ENCODE measurements around the gene SGCD.

The SGCD gene

DNA sequence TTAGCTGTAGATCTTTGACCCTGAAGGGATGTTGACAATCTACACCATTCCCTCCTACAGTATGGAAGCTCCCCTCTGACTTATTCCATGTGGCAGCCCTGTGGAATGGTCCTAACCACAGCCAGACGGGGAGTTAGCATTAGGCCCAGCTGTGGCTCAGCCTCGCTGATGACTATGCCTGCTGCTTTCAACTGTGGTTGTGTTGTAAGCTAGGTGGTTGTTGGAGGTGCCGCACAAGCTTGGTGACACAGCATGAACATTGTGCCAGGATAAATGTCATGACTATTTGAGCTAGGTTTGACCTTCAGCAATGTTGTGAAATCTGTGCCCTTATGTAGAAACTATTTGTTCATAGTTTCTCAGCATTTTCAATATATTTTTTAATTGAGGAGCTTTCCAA, 40.6 kb downstream of the SGCD start:
- H3K36me3 ChIP-seq (ENCODE audit: control insufficient read depth, insufficient read depth, low read length) = no peaks in the 10 kb centered on the region
- H3K27ac ChIP-seq (ENCODE audit: low read depth, low read length) = no peak overlapping the region
- no peak overlapping the region for H3K9ac ChIP-seq (ENCODE audit: low read length)
- no peaks in the 10 kb centered on the region for H3K4me1 ChIP-seq (ENCODE audit: control insufficient read depth, insufficient read depth, low read length)
- H3K4me3 ChIP-seq (ENCODE audit: low read length) = no peak overlapping the region
- no peaks in the 10 kb centered on the region for H3K27me3 ChIP-seq (ENCODE audit: control insufficient read depth, insufficient read depth, low read length)

DNA sequence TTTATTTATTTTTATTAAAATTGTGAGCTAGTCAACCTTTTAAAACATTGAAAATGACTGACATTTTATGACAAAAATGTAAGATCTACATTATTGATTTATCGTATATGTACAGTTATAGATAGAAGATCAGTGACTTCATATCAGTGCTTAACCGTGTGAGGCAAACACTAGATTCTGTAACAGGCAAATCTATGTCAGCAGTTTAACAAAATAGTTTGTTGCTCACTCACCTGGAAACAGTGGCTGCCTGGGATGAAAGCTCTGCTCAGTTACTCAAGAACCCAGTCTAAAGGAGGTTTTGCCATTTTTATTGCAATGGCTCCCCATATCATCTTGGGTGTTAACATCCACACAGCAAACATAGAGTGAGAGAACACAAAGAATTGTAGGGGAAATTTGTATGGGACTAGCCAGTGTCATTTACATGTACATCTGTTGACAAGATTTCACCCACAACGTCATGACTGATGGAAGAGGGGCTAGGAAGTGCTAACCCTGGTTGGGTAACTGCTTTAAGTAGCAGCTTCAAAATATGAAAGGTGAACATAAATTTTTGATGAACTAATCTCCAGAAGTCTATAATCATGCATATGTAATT, 49.0 kb downstream of the SGCD start:
- Histone ChIP-seq H3K4me3 (ENCODE audit: low read length) (no peak overlapping the region), H3K9ac (ENCODE audit: low read length) (no peak overlapping the region), H3K36me3 (ENCODE audit: control insufficient read depth, insufficient read depth, low read length) (no peaks in the 10 kb centered on the region), H3K27me3 (ENCODE audit: control insufficient read depth, insufficient read depth, low read length) (no peaks in the 10 kb centered on the region), H3K4me1 (ENCODE audit: control insufficient read depth, insufficient read depth, low read length) (peaks cover 4% of the 10 kb centered on the region), H3K27ac (ENCODE audit: low read depth, low read length) (no peak overlapping the region)

GRCh38 chr5:156376751-156377150, 49.8 kb downstream of the SGCD start:
- H3K27ac ChIP-seq (ENCODE audit: low read depth, low read length) = no peak overlapping the region
- H3K4me1 ChIP-seq (ENCODE audit: control insufficient read depth, insufficient read depth, low read length) = peaks cover 4% of the 10 kb centered on the region
- H3K27me3 ChIP-seq (ENCODE audit: control insufficient read depth, insufficient read depth, low read length) = no peaks in the 10 kb centered on the region
- no peaks in the 10 kb centered on the region for H3K36me3 ChIP-seq (ENCODE audit: control insufficient read depth, insufficient read depth, low read length)
- no peak overlapping the region for H3K4me3 ChIP-seq (ENCODE audit: low read length)
- H3K9ac ChIP-seq (ENCODE audit: low read length) = no peak overlapping the region

GRCh38 chr5:156378159-156378558, 51.2 kb downstream of the SGCD start:
- Histone ChIP-seq H3K27me3 (ENCODE audit: control insufficient read depth, insufficient read depth, low read length) (no peaks in the 10 kb centered on the region), H3K9ac (ENCODE audit: low read length) (no peak overlapping the region), H3K27ac (ENCODE audit: low read depth, low read length) (no peak overlapping the region), H3K4me1 (ENCODE audit: control insufficient read depth, insufficient read depth, low read length) (peaks cover 4% of the 10 kb centered on the region), H3K36me3 (ENCODE audit: control insufficient read depth, insufficient read depth, low read length) (no peaks in the 10 kb centered on the region), H3K4me3 (ENCODE audit: low read length) (no peak overlapping the region)

DNA sequence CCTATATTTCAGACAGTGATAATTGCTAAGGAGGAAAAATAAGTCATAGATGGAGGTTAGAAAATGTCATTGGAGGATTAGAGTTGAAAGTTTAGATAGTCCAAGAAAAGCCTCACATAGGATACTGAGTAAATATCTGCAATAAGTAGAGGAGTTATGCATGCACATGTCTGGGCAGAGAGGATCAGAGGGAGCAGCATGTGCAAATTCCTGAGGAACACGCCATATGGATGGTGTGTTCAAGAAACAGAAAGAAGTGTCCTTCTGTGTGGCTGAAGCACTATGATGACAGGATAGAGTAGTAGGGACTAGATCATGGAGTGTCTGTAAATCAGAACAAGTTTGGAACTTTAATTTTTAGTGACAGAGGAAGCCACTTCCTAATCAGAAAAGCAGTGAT, 52.2 kb downstream of the SGCD start:
- no peaks in the 10 kb centered on the region for H3K27me3 ChIP-seq (ENCODE audit: control insufficient read depth, insufficient read depth, low read length)
- H3K36me3 ChIP-seq (ENCODE audit: control insufficient read depth, insufficient read depth, low read length) = no peaks in the 10 kb centered on the region
- H3K4me1 ChIP-seq (ENCODE audit: control insufficient read depth, insufficient read depth, low read length) = peaks cover 4% of the 10 kb centered on the region
- no peak overlapping the region for H3K9ac ChIP-seq (ENCODE audit: low read length)
- no peak overlapping the region for H3K27ac ChIP-seq (ENCODE audit: low read depth, low read length)
- H3K4me3 ChIP-seq (ENCODE audit: low read length) = no peak overlapping the region

DNA sequence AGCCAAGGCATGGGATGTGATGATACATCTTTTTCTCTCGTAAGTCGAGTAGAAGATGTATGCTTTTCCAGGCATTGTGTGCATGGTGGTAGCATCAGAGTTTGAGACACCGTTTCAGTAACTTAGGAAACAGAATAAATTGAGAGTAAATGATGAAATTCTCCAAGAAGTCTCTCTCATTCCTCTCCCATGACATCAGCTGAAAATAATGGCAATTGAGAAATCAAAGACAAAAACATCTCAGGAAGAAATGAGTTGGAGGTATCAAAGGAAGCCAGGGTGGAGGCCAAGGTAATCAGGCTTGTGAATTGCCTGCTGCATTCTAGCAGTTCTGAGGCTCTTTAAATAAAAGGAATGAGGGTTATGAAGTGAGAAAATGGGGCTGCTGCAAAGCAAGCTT, 53.9 kb downstream of the SGCD start:
- Histone ChIP-seq H3K4me3 (ENCODE audit: low read length) (no peak overlapping the region), H3K27me3 (ENCODE audit: control insufficient read depth, insufficient read depth, low read length) (no peaks in the 10 kb centered on the region), H3K4me1 (ENCODE audit: control insufficient read depth, insufficient read depth, low read length) (peaks cover 4% of the 10 kb centered on the region), H3K9ac (ENCODE audit: low read length) (no peak overlapping the region), H3K36me3 (ENCODE audit: control insufficient read depth, insufficient read depth, low read length) (no peaks in the 10 kb centered on the region), H3K27ac (ENCODE audit: low read depth, low read length) (no peak overlapping the region)

DNA sequence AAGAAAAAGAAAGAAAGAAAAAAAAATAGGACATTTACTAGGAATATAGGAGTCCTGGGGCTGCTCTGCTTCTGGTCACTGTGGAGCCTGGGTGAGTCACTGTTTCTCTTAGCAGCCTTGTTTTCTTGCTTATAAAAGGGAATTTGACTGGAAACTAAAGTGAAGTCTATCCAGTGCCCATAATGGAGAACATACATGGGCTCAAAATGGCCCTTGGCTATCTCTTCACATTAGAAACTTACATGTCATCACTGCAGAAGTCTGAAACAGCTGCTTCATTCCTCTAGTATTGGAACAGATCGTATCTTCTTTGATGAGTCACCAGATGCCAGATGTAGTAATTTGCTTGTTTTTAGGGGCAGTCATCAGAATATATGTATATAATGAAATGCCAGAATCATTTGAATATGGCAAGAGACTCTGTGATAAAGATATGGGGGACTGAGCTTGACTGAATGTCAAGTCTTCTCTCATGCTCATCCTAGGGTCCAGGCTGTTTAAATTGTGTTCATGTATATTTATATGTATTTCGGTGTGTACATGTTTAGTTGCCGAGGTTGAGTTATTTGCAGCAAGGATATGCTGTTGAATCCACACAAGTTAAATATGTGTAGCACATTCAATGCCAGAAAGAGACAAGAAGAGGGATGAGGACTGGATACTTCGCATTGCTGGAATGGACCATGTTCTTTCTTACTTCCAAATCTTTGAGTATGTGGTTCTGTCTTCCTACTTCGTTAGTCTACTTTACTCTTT, 56.7 kb downstream of the SGCD start:
- H3K27ac ChIP-seq (ENCODE audit: low read depth, low read length) = no peak overlapping the region
- H3K4me3 ChIP-seq (ENCODE audit: low read length) = no peak overlapping the region
- no peaks in the 10 kb centered on the region for H3K27me3 ChIP-seq (ENCODE audit: control insufficient read depth, insufficient read depth, low read length)
- peaks cover 4% of the 10 kb centered on the region for H3K4me1 ChIP-seq (ENCODE audit: control insufficient read depth, insufficient read depth, low read length)
- no peak overlapping the region for H3K9ac ChIP-seq (ENCODE audit: low read length)
- no peaks in the 10 kb centered on the region for H3K36me3 ChIP-seq (ENCODE audit: control insufficient read depth, insufficient read depth, low read length)

- H3K27me3 ChIP-seq (ENCODE audit: control insufficient read depth, insufficient read depth, low read length) = no peaks in the 10 kb centered on the region
Measured at GRCh38 chr5:156385416-156385815, 58.5 kb downstream of the SGCD start.

DNA sequence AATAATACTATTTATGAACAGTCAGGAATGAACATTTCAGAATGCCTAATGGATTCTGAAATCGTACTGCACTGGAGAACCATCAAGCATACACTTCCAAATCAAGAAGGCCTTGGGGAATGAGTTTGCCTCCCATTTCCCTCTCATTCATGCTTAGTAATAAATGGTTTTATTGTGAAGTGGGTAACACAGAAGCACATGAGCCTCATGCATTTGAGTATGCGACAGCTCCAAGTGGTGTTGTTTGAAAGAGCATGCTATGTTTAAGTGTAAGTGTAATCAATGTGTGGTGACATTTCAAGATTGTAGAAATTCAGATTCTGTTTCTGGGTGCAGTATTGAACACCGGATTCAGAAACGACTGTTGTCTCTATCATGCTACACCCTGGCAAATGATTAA, 60.0 kb downstream of the SGCD start:
- H3K4me1 ChIP-seq (ENCODE audit: control insufficient read depth, insufficient read depth, low read length) = no peaks in the 10 kb centered on the region
- no peak overlapping the region for H3K4me3 ChIP-seq (ENCODE audit: low read length)
- no peaks in the 10 kb centered on the region for H3K36me3 ChIP-seq (ENCODE audit: control insufficient read depth, insufficient read depth, low read length)

More at GRCh38 chr5:156385416-156385815, 58.5 kb downstream of the SGCD start:
- no peaks in the 10 kb centered on the region for H3K36me3 ChIP-seq (ENCODE audit: control insufficient read depth, insufficient read depth, low read length)
- H3K4me1 ChIP-seq (ENCODE audit: control insufficient read depth, insufficient read depth, low read length) = peaks cover 4% of the 10 kb centered on the region
- no peak overlapping the region for H3K27ac ChIP-seq (ENCODE audit: low read depth, low read length)
- no peak overlapping the region for H3K9ac ChIP-seq (ENCODE audit: low read length)
- no peak overlapping the region for H3K4me3 ChIP-seq (ENCODE audit: low read length)

GRCh38 chr5:156387391-156387790, 60.4 kb downstream of the SGCD start:
- Histone ChIP-seq H3K4me3 (ENCODE audit: low read length) (no peak overlapping the region), H3K36me3 (ENCODE audit: control insufficient read depth, insufficient read depth, low read length) (no peaks in the 10 kb centered on the region), H3K27me3 (ENCODE audit: control insufficient read depth, insufficient read depth, low read length) (no peaks in the 10 kb centered on the region), H3K4me1 (ENCODE audit: control insufficient read depth, insufficient read depth, low read length) (no peaks in the 10 kb centered on the region), H3K9ac (ENCODE audit: low read length) (no peak overlapping the region), H3K27ac (ENCODE audit: low read depth, low read length) (no peak overlapping the region)

More for the DNA sequence above, 60.0 kb downstream of the SGCD start:
- Histone ChIP-seq H3K27me3 (ENCODE audit: control insufficient read depth, insufficient read depth, low read length) (no peaks in the 10 kb centered on the region), H3K27ac (ENCODE audit: low read depth, low read length) (no peak overlapping the region), H3K9ac (ENCODE audit: low read length) (no peak overlapping the region)

DNA sequence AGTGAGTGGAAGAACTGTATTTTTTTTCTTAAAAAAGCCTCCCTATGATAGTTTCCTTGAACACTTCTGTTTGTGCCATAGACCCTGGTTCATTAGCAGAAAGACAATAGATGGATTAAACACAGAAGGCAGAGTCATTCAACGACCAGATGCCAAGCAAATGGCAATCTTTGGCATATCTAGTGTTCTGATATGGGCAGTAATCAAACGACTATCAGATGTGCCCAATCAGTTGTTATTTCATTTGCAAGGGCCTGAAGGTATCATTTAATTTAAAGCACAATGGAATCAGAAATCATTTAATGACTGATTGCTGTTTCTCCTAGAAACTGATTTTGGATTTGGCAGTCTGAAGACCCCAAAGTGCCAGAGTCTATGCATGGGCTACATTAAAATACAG, 61.3 kb downstream of the SGCD start:
- H3K27ac ChIP-seq (ENCODE audit: low read depth, low read length) = no peak overlapping the region

GRCh38 chr5:156391139-156391538, 64.2 kb downstream of the SGCD start:
- no peaks in the 10 kb centered on the region for H3K27me3 ChIP-seq (ENCODE audit: control insufficient read depth, insufficient read depth, low read length)
- H3K4me1 ChIP-seq (ENCODE audit: control insufficient read depth, insufficient read depth, low read length) = peaks cover 10% of the 10 kb centered on the region
- H3K36me3 ChIP-seq (ENCODE audit: control insufficient read depth, insufficient read depth, low read length) = no peaks in the 10 kb centered on the region
- no peak overlapping the region for H3K4me3 ChIP-seq (ENCODE audit: low read length)
- no peak overlapping the region for H3K9ac ChIP-seq (ENCODE audit: low read length)
- H3K27ac ChIP-seq (ENCODE audit: low read depth, low read length) = no peak overlapping the region

More for the DNA sequence above, 61.3 kb downstream of the SGCD start:
- H3K9ac ChIP-seq (ENCODE audit: low read length) = no peak overlapping the region
- no peaks in the 10 kb centered on the region for H3K27me3 ChIP-seq (ENCODE audit: control insufficient read depth, insufficient read depth, low read length)
- no peak overlapping the region for H3K4me3 ChIP-seq (ENCODE audit: low read length)
- no peaks in the 10 kb centered on the region for H3K4me1 ChIP-seq (ENCODE audit: control insufficient read depth, insufficient read depth, low read length)
- H3K36me3 ChIP-seq (ENCODE audit: control insufficient read depth, insufficient read depth, low read length) = no peaks in the 10 kb centered on the region

- Histone ChIP-seq H3K27ac (ENCODE audit: low read depth, low read length) (no peak overlapping the region), H3K4me1 (ENCODE audit: control insufficient read depth, insufficient read depth, low read length) (peaks cover 10% of the 10 kb centered on the region), H3K36me3 (ENCODE audit: control insufficient read depth, insufficient read depth, low read length) (no peaks in the 10 kb centered on the region), H3K27me3 (ENCODE audit: control insufficient read depth, insufficient read depth, low read length) (no peaks in the 10 kb centered on the region), H3K4me3 (ENCODE audit: low read length) (no peak overlapping the region), H3K9ac (ENCODE audit: low read length) (no peak overlapping the region)
Measured at GRCh38 chr5:156393980-156394379, 67.0 kb downstream of the SGCD start.

All from rectal smooth muscle tissue (tissue), 1 donor.